HTR-8/SVneo (cell line): ENCODE measurements around the gene SH2D3A.
"Not testable (repeated sequence)": the region's sequence is repeated elsewhere in the genome, so short reads cannot be mapped to it uniquely, and the experiment has no call there.

ENCODE experiments used
- DNase-seq: peaks from one replicate; pipeline ENCODE4 v3.0.0; 2011; ENCODE audit warnings: low spot score, mixed read lengths; ENCODE audit not compliant: insufficient read length
- FAIRE-seq: peaks from 2 replicates; lab custom pipeline; 2011; peaks lifted over from hg19 to GRCh38; lab: Jason Lieb, UNC

The SH2D3A gene

GRCh38 chr19:6711605-6712004, 55.6 kb downstream of the SH2D3A start:
- no peak for FAIRE-seq
- DNase-seq, result no peak

- no peak for FAIRE-seq
- no peak for DNase-seq
These were observed 56.2 kb downstream of the SH2D3A start for GRCh38 chr19:6711078-6711361.

GRCh38 chr19:6710273-6711077, 56.8 kb downstream of the SH2D3A start:
- DNase-seq (no peak), FAIRE-seq (no peak)

GRCh38 chr19:6709549-6709948, 57.7 kb downstream of the SH2D3A start:
- FAIRE-seq (no peak), DNase-seq (no peak)

- FAIRE-seq, DNase-seq: not testable (repeated sequence)
These were observed 58.3 kb downstream of the SH2D3A start for GRCh38 chr19:6708913-6709312.

GRCh38 chr19:6708346-6708745, 58.9 kb downstream of the SH2D3A start:
- FAIRE-seq (no peak), DNase-seq (no peak)

GRCh38 chr19:6707658-6708018, 59.6 kb downstream of the SH2D3A start:
- FAIRE-seq (no peak), DNase-seq (no peak)

GRCh38 chr19:6707011-6707657, 60.1 kb downstream of the SH2D3A start:
- DNase-seq (no peak), FAIRE-seq (no peak)

- FAIRE-seq (no peak), DNase-seq (no peak)
These were observed 60.6 kb downstream of the SH2D3A start for GRCh38 chr19:6706633-6706958.

- no peak for FAIRE-seq
These were observed 61.2 kb downstream of the SH2D3A start for GRCh38 chr19:6705931-6706632.

More at GRCh38 chr19:6705931-6706632, 61.2 kb downstream of the SH2D3A start:
- no peak for DNase-seq
